HEK293 (cell line): ENCODE data around the gene RASA3.
A peak's percentile ranks its signal among the peaks of the same experiment; 100 is the strongest.

Source experiments
- CTCF ChIA-PET: fragments of 350-600 bp; formaldehyde crosslinking; extraction: SDS; loops from one replicate; lab custom pipeline; 2021; ENCODE audit warnings: antibody characterized with exemption; lab: Yijun Ruan, JAX
- POLR2A ChIA-PET: fragments of 300-600 bp; formaldehyde crosslinking; extraction: SDS; loops from one replicate; lab custom pipeline; 2020; ENCODE audit warnings: antibody characterized with exemption, inconsistent platforms; lab: Yijun Ruan, JAX
- H3K27ac ChIP-seq: fragments of 200-500 bp; sonication (Bioruptor generic); 2 replicates; pipeline ENCODE4 v1.5.1; 2014; ENCODE audit warnings: low read depth, low read length, control low read depth, inconsistent platforms; ENCODE audit errors: extremely low read depth
- H3K36me3 ChIP-seq, 2 experiments: fragments of 200-500 bp in 1 of 2; sonication (Bioruptor generic) in 1 of 2; 1 replicate in 1 of 2; 2 replicates in 1 of 2; pipeline ENCODE4 v1.5.1; 2014 to 2017; ENCODE audit warnings: inconsistent platforms in 2 of 2, low read length in 2 of 2; ENCODE audit not compliant: control insufficient read depth in 2 of 2, insufficient read depth in 1 of 2
- H3K4me1 ChIP-seq: fragments of 200-500 bp; sonication (Bioruptor generic); 2 replicates; pipeline ENCODE4 v1.5.1; 2014; ENCODE audit warnings: mild to moderate bottlenecking, low read length, inconsistent platforms; ENCODE audit not compliant: control insufficient read depth, insufficient read depth
- H3K4me3 ChIP-seq: 2 replicates; pipeline ENCODE4 v1.5.1; 2011; ENCODE audit warnings: low read depth, mild to moderate bottlenecking, control low read depth, low read length, moderate library complexity
- H3K9me3 ChIP-seq: fragments of 200-500 bp; sonication (Bioruptor generic); 2 replicates; pipeline ENCODE4 v1.5.1; 2014; ENCODE audit warnings: low read depth, low read length, inconsistent platforms; ENCODE audit not compliant: control insufficient read depth, insufficient read depth
- GLI2 ChIP-seq: fragments of 450-650 bp; formaldehyde crosslinking; IDR thresholded peaks from 2 replicates; pipeline ENCODE4; 2017; ENCODE audit warnings: missing biosample characterization, missing genetic modification characterization, low read depth, borderline replicate concordance
- HOXC10 ChIP-seq: sonication (generic); formaldehyde crosslinking; IDR thresholded peaks from 2 replicates; pipeline ENCODE4 v1.8.1; 2023; ENCODE audit warnings: mild to moderate bottlenecking, missing genetic modification reagents
- KLF8 ChIP-seq: fragments of 450-650 bp; formaldehyde crosslinking; IDR thresholded peaks from 2 replicates; pipeline ENCODE4 v1.5.1; 2016; ENCODE audit warnings: missing biosample characterization, missing genetic modification characterization
- ZBTB8A ChIP-seq: fragments of 450-650 bp; formaldehyde crosslinking; IDR thresholded peaks from 2 replicates; pipeline ENCODE4 v1.5.1; 2016; ENCODE audit warnings: missing biosample characterization, missing genetic modification characterization
- ZIC2 ChIP-seq: fragments of 450-650 bp; formaldehyde crosslinking; IDR thresholded peaks from 2 replicates; pipeline ENCODE4 v1.5.1; 2016; ENCODE audit warnings: missing biosample characterization, missing genetic modification characterization
- ZNF175 ChIP-seq: fragments of 450-650 bp; formaldehyde crosslinking; IDR thresholded peaks from 2 replicates; pipeline ENCODE4 v1.5.1; 2016; ENCODE audit warnings: missing biosample characterization, missing genetic modification characterization
- ZNF274 ChIP-seq, 2 experiments: fragments of 200-500 bp in 1 of 2; fragments of 450-650 bp in 1 of 2; sonication (Bioruptor generic) in 1 of 2; formaldehyde crosslinking in 1 of 2; IDR thresholded peaks; 2 replicates each; pipeline versions ENCODE4 v1.5.1 to v1.6.1; 2014 to 2016; ENCODE audit warnings: borderline replicate concordance in 1 of 2, inconsistent platforms in 1 of 2, low read length in 1 of 2, missing biosample characterization in 1 of 2, missing genetic modification characterization in 1 of 2
- ZNF280D ChIP-seq: fragments of 450-650 bp; formaldehyde crosslinking; IDR thresholded peaks from 2 replicates; pipeline ENCODE4 v1.5.1; 2016; ENCODE audit warnings: missing biosample characterization, missing genetic modification characterization
- ZNF416 ChIP-seq: fragments of 450-650 bp; formaldehyde crosslinking; IDR thresholded peaks from 2 replicates; pipeline ENCODE4 v1.5.1; 2016; ENCODE audit warnings: missing biosample characterization, missing genetic modification characterization
- ZNF501 ChIP-seq: fragments of 450-650 bp; formaldehyde crosslinking; IDR thresholded peaks from 2 replicates; pipeline ENCODE4 v1.5.1; 2016; ENCODE audit warnings: missing biosample characterization, missing genetic modification characterization
- ZNF658 ChIP-seq: fragments of 450-650 bp; formaldehyde crosslinking; IDR thresholded peaks from 2 replicates; pipeline ENCODE4; 2016; ENCODE audit warnings: missing biosample characterization, missing genetic modification characterization
- ZNF777 ChIP-seq: fragments of 450-650 bp; formaldehyde crosslinking; IDR thresholded peaks from 2 replicates; pipeline ENCODE4 v1.5.1; 2017; ENCODE audit warnings: missing biosample characterization, missing genetic modification characterization, borderline replicate concordance
- TF ChIP-seq, protein P1 (sequence below): fragments of 450-650 bp; formaldehyde crosslinking; IDR thresholded peaks from 2 replicates; pipeline ENCODE4 v1.5.1; 2016; ENCODE audit warnings: missing biosample characterization, missing genetic modification characterization
- TF ChIP-seq, protein P2 (sequence below): fragments of 450-650 bp; formaldehyde crosslinking; IDR thresholded peaks from 2 replicates; pipeline ENCODE4; 2016; ENCODE audit warnings: missing biosample characterization, missing genetic modification characterization

RASA3 gene

GRCh38 chr13:113929628-113930615 lies 202.5 kb downstream of the RASA3 start:
- H3K4me1 ChIP-seq, result no peaks in the 10 kb centered on the region
- POLR2A ChIA-PET, result no interaction called here
- no peak for TF ChIP-seq ZNF280D (tag by site-specific recombination)
- no peak for TF ChIP-seq ZNF501 (tag by site-specific recombination)
- TF ChIP-seq ZNF274 (IDR thresholded peaks at IDR 0.05; ENCODE audit: low read length), result no peak
- no peak for TF ChIP-seq ZNF274 (tag by site-specific recombination; IDR thresholded peaks at IDR 0.05; ENCODE audit: borderline replicate concordance)
- TF ChIP-seq, protein P1, sequence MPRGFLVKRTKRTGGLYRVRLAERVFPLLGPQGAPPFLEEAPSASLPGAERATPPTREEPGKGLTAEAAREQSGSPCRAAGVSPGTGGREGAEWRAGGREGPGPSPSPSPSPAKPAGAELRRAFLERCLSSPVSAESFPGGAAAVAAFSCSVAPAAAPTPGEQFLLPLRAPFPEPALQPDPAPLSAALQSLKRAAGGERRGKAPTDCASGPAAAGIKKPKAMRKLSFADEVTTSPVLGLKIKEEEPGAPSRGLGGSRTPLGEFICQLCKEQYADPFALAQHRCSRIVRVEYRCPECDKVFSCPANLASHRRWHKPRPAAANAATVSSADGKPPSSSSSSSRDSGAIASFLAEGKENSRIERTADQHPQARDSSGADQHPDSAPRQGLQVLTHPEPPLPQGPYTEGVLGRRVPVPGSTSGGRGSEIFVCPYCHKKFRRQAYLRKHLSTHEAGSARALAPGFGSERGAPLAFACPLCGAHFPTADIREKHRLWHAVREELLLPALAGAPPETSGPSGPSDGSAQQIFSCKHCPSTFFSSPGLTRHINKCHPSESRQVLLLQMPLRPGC (tag by site-specific recombination), result no peak
- no peak for TF ChIP-seq HOXC10 (CRISPR knock-in tag)
- TF ChIP-seq ZNF416 (tag by site-specific recombination), result no peak
- no peak for TF ChIP-seq ZNF658 (tag by site-specific recombination)
- TF ChIP-seq KLF8, result no peak
- TF ChIP-seq GLI2 (tag by site-specific recombination), result no peak
- no peak for TF ChIP-seq ZBTB8A (tag by site-specific recombination)
- TF ChIP-seq, all 188 proteins: peak for 0
- no peaks in the 10 kb centered on the region for H3K36me3 ChIP-seq
- no peaks in the 10 kb centered on the region for H3K9me3 ChIP-seq
- CTCF ChIA-PET, result no interaction called here
- H3K4me3 ChIP-seq, result no peak overlapping the region
- H3K27ac ChIP-seq, result no peak overlapping the region

DNA sequence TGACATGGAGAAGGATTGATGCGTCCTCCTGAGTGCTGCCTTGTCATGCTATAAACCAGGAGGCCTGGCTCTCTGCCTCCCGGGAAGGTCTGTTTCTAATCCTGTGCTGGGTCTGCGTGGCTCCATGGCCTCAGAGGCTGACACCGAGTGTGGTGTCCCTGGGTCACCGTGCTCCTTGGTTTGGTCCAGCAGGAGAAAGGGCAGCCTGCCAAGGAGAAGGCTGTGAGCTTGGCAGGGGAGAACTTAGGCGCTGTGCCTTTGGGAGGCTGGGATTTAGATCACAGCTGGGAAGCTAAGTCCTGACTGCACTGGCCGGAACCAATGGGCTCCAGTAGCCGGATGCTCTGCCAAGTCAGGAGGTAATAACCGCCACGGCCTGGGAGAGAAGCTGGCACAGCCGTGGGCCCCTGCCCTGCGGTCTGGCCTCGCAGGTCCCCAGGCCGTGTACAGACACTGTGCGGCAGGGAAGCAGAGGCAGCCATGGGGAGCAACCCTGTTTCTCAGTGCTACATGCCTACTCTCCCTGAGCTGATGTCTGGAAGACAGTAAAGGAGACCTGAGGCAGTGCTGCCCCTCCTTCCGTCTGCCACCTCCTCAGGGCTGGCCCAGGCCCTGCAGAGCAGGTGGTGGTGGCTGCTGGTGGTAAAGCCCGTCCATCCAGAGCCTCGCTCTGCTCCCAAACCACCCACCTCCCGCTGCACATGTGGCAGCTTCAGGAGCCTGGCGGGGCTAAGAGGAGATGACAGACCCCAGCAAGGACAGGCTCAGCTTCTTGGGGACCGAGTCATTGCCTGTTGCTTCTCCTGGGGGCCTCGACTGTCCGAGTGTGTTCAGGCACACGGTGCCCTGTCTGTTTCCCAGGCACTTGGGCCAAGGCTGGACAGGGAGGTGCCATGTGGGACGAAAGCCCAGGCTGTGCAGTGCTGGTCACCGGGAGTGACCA lies 203.5 kb downstream of the RASA3 start:
- no peak overlapping the region for H3K4me3 ChIP-seq
- H3K9me3 ChIP-seq, result no peaks in the 10 kb centered on the region
- no peaks in the 10 kb centered on the region for H3K36me3 ChIP-seq
- CTCF ChIA-PET, result no interaction called here
- H3K27ac ChIP-seq, result no peak overlapping the region
- H3K4me1 ChIP-seq, result no peaks in the 10 kb centered on the region
- POLR2A ChIA-PET, result no interaction called here
- TF ChIP-seq ZNF175 (no peak), ZNF777 (tag by site-specific recombination) (no peak), ZIC2 (tag by site-specific recombination) (peak; percentile 63)
- TF ChIP-seq, protein P2, sequence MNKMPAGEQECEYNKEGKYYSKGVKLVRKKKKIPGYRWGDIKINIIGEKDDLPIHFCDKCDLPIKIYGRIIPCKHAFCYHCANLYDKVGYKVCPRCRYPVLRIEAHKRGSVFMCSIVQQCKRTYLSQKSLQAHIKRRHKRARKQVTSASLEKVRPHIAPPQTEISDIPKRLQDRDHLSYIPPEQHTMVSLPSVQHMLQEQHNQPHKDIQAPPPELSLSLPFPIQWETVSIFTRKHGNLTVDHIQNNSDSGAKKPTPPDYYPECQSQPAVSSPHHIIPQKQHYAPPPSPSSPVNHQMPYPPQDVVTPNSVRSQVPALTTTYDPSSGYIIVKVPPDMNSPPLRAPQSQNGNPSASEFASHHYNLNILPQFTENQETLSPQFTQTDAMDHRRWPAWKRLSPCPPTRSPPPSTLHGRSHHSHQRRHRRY (tag by site-specific recombination), result no peak
